GM12872 (cell line): Measurements from ENCODE around the gene DGKB.

Source experiments
- CTCF ChIP-seq: IDR thresholded peaks from 3 replicates; pipeline ENCODE4 v1.5.1; 2011; ENCODE audit warnings: low read depth, mild to moderate bottlenecking, low read length, moderate library complexity; ENCODE audit not compliant: insufficient read depth

Gene DGKB

GRCh38 chr7:14690486-14690885 is 212.1 kb downstream of the DGKB start:
- TF ChIP-seq CTCF = no peak

- TF ChIP-seq CTCF = no peak
Measured at GRCh38 chr7:14690075-14690474, 212.5 kb downstream of the DGKB start.

- TF ChIP-seq CTCF = no peak
Measured at GRCh38 chr7:14688208-14688607, 214.3 kb downstream of the DGKB start.

GRCh38 chr7:14687777-14688176 is 214.8 kb downstream of the DGKB start:
- no peak for TF ChIP-seq CTCF

GRCh38 chr7:14687241-14687640 is 215.3 kb downstream of the DGKB start:
- no peak for TF ChIP-seq CTCF

GRCh38 chr7:14685167-14685566 is 217.4 kb downstream of the DGKB start:
- no peak for TF ChIP-seq CTCF

GRCh38 chr7:14682910-14683465 is 219.6 kb downstream of the DGKB start:
- TF ChIP-seq CTCF = no peak
